Myocyte (in vitro differentiated cells): ENCODE results near the gene KLC4. TPM values are rescaled to one million over a fixed set of nuclear protein-coding genes. Genes with fewer than 3 reads are reported as not detected.
A peak's percentile ranks its signal among the peaks of the same experiment; 100 is the strongest.
"Not testable (repeated sequence)": the region's sequence is repeated elsewhere in the genome, so short reads cannot be mapped to it uniquely, and the experiment has no call there.

Experiments
- DNase-seq: peaks from one replicate; pipeline ENCODE4 v3.0.0-alpha.2; 2012; ENCODE audit warnings: low read depth
- total RNA-seq: library from RNA; depleted of rRNA; stranded (reverse); fragments of >200 nt; gene quantifications from 2 replicates; pipeline ENCODE4 v1.2.3, GENCODE V29; 2014

Gene KLC4
- total RNA-seq, 1 donor from 2014 or later: 23.6 TPM

DNA sequence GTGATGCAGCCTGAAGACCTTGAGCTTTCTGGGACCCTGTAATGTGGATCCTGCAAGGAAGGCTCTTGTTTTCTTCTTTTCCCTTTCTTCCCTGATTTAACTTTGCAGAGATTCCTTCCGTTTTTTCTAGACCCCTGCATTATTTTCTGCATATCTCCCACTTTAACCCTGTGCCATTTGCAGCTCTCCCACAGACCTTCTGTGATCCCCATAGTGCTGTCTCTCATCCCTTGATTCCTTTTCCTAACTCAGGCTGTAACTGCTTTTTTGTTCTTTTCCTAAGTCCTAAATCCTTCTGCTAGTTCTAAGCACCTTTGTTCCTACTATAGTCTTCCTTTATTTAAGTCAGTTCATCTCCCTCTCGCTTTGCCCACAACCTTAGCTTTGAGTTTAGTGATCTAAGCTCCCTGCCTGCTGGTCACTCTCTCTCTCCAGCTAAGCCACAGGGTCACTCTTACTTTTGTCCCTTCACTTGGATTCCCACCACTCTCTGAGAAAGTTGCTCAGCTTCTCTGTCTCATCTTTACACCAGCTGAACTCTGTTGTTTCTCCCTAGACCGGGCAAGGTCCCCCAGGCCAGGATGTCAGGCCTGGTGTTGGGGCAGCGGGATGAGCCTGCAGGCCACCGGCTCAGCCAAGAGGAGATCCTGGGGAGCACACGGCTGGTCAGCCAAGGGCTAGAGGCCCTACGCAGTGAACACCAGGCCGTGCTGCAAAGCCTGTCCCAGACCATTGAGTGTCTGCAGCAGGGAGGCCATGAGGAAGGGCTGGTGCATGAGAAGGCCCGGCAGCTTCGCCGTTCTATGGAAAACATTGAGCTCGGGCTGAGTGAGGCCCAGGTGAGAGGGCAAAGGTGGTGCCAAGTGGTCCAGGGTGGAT lies 1.6 kb downstream of the KLC4 start:
- DNase-seq: no peak

GRCh38 chr6:43061861-43062260 lies 2.4 kb downstream of the KLC4 start:
- no peak for DNase-seq

DNA sequence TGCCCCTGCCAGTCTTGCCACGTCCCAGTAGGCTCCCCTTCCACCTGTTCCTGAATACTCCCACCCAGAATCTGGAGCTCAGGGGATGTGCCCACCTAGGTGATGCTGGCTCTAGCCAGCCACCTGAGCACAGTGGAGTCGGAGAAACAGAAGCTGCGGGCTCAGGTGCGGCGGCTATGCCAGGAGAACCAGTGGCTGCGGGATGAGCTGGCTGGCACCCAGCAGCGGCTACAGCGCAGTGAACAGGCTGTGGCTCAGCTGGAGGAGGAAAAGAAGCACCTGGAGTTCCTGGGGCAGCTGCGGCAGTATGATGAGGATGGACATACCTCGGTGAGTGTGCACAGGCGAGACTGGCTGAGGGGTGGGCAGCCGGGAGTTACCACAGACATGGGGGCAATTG lies 3.4 kb downstream of the KLC4 start:
- DNase-seq: no peak

DNA sequence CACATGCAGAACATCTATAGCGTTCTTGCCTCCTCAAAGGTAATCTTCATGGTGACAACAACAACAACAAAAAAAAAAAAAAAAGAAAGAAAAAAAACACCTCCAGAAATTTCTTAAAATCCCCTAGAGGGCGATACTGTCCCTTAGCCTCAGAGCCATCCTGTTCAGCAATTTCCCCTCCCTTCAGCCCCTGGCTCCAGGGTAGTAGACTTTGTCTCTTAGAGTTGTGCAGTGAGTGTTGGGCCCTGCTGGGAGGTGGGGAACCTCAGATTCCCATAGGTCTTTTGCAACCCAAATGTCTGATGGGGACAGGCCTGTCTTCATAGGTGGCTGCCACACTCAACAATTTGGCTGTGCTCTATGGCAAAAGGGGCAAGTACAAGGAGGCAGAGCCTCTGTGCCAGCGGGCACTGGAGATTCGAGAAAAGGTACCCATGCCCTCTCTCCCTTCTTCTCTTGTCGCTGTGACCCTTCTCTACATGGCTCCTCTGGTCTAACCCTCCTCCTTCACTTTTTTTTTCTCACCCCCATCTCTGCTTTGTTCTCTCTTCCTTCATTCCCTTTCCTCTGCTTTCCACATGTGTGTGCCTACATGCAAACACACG lies 10.7 kb downstream of the KLC4 start:
- DNase-seq: peak; percentile 59

DNA sequence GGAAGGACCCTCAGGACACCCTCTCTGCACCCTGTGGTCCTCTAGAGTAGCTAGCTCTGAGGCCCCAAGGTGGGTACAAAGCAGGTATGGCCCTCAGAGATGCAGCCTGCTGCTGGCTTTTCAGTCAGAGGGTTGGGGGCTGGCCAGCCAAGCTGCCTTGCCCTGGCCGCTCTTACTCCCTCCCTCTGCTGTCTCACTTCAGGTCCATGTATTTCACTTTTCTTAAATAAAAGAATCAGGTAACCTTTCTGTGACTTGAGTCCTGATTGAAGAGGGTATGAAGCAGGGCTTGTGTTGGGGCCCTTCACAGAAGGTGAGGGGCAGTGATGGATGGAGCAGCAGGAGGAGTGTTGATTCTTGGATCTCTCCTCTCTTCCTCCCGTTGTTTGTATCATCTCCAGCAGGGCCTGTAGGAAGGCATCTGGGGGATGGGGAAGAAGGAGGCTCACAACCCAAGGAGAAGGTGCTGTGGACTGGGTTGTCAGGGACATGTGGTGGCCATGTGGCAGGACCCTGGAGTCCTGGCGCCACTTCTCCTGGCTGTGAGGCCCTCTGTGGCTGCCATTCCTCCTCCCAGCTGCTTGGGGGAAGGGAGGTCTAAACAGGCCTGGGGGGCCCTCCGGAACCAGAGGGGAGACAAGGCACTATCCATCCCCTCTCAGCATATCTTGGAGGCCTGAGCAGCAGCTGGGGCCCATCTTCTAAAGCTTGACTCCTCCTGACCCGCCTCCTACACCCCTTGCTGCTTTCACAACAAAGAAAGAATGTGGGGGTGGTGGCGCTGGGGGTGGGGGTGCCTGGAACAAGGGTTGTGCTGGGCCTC lies 15.6 kb downstream of the KLC4 start:
- peak; percentile 23 for DNase-seq

DNA sequence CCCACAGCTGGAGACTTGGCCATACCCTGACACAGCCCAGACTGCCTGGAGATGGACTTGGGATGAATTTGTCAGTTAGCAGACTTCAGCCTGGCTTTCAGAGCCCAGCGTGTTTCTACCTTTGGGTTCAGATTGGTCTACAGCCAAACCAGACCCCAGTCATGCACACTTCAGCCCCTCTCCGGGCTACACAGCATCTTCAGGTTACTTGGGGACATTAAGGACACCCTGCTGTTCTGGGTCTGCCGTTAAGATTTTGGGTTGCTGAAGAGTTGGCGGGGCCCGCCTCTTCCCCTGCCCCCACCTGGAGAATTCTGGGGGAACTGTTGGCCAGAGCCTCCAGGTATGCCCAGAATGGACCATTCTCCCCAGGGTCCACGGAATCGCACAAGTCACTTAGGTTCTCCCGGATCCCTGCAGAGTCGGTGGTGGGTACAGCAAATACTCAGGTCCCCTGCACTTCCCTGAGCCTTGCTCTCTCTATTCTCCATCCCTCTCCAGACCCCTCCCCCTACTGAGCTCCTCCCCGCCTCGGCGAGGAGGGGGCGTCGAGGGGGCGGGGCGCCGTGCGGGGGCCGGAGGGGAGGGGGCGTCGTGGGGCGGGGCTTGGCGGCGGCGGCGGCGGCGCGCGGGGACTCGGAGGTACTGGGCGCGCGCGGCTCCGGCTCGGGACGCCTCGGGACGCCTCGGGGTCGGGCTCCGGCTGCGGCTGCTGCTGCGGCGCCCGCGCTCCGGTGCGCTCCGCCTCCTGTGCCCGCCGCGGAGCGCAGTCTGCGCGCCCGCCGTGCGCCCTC lies 16.4 kb downstream of the KLC4 start, which contains the start of gene PTK7:
Gene PTK7, plus strand, starts transcription at position 645 of the 794 bp plus-strand sequence. CDS start 175 bp downstream, outside the sequence.
- peak; percentile 64 for DNase-seq

- peak; percentile 49 for DNase-seq
These were observed 17.3 kb downstream of the KLC4 start for GRCh38 chr6:43076464-43077332.

GRCh38 chr6:43077333-43077809 lies 17.9 kb downstream of the KLC4 start:
- no peak for DNase-seq

DNA sequence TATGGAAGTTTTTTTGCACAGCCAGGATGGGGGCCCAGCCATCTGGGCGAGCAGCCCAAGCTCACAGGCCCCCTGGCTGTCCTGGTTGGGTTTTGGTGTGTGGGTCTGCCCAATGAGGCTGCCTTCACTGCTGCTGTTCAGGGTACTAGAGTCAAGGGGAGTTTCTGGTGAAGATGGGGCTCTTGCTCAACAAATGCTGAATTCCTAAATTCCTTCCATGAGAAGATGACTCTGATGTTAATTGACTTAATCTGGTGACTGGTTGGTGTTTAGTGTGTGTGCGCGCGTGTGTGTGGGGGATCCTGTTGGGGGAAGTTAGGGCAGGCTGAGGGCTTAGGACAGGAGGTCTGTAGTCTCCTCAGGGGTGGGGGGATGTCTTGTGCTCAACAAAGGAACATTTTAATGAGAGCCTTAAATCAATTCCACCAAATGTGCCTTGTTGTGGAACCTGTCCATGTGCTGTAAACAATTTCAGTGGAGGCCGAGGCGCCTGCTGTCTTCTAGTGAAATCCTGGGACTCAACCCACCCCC lies 18.6 kb downstream of the KLC4 start:
- DNase-seq: no peak

GRCh38 chr6:43078691-43079090 lies 19.3 kb downstream of the KLC4 start:
- DNase-seq: peak; percentile 40

GRCh38 chr6:43081043-43081442 lies 21.6 kb downstream of the KLC4 start:
- no peak for DNase-seq

DNA sequence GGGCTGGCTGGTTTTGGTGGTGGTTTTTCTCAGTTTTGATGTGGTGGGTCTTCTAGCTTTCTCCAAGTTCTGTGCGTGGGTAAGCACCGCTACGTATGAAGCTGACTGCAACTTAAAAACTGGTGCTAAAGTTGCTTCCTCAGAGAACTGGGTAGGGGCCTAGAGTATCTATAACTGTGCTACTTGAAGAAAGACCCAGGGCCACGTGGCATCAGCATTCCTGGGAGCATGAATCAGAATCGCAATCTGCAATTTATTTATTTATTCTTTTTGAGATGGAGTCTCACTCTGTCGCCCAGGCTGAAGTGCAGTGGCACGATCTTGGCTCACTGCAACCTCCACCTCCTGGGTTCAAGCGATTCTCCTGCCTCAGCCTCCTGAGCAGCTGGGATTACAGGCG lies 22.5 kb downstream of the KLC4 start:
- DNase-seq: not testable (repeated sequence)

DNA sequence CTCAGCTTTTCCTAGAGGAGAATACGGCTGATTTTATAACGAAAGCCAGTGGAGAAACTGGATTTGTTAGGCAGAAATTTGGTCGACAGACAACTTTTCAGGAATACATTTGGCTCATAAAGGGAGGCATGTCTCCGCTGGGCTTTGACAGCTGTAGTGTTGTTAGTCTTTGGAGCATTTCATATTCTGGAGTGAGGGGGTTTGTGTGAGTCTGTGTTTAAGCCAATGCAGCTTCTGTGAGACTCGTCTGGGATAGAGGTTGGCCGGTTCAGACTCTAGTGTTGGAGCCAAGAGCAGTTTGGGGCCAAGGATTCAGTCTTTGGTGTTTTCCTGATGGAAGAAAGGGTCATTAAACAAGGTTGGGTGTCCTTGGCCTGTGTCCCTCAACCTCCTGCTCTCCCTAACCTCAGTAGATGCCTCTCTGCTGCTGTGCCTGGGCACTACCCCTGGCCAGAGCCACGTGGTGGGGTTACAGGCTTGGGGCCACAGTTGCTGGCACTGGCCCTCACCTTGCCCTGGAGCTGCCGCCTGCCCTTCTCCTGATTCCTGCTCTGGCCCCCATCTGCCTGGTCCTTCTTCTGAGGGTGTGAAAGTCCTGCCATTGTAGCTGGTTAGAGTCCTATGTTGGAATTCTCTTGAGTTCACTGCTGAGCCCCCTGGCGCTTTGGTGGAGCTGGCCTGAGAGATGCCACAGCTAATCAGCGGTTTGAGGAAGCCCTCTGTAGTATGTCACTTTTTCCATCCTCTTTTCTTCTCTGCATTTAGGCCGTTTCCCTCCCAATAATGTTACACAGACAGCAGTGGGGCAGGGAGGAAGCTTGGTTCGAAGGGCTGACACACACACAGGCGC lies 23.6 kb downstream of the KLC4 start:
- no peak for DNase-seq

GRCh38 chr6:43086022-43086658 lies 26.7 kb downstream of the KLC4 start:
- DNase-seq: peak; percentile 23

- DNase-seq: no peak
These were observed 29.2 kb downstream of the KLC4 start for GRCh38 chr6:43088654-43089056.

DNA sequence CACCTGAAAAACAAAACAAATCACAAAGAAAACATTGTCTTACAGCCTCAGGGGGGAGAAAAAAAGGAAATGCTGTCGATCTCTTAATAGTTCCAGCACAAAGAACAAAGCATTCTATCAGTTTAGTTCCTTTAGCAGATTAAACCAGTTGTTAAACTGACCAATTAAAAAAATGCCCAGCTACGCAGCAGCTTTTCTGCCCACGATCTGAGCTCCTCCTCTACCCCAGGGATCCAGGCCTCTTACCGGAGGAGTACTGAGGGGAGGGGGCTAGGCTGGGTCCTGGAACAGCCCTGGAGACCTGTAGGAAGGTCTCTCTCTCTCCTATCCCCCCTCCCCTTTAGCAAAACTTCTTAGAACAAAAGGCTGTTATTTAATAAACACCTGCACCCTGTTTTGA lies 30.0 kb downstream of the KLC4 start:
- no peak for DNase-seq

DNA sequence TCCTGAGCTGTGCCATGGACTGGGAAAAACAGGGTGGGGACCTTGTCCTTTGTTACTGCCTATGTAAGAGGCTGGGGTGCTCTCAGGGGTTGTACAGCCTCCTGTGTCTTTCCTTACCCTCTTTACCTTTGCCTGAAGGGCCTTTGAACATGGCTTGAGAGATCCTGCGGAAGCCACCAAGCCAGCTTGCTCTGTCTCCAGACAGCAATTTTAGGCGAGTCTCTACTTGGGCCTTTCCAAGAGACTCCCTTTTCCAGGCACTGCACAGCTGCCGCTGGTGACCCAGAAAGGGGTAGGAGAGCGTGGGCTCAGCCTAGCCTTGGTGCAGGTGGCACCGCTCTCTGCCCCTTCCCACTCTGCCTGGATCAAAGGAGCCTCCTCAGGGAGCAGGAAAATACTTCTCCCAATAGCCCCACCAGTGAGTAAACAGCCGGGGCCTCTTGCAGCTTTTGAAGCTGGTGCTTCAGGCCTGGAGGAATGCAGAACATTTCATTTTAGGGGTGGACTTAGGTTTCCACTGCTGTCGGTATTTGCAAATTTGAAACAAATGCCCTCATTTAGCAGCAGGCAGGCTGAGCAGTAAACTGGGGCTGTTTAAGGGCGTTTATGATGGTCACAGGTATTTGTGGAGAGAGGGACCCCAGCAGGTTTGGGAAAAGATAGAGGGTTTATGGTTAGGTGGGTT lies 30.6 kb downstream of the KLC4 start:
- peak; percentile 9 for DNase-seq
